Transverse colon (tissue), 4 donors: ENCODE measurements around the gene DOK7. TPM values are rescaled to one million over a fixed set of nuclear protein-coding genes. Genes with fewer than 3 reads are reported as not detected.

Source experiments
- DNase-seq: peaks from one replicate; pipeline ENCODE4 v3.0.0-alpha.2; 2019
- H3K27ac ChIP-seq, 4 donors: fragments of 200-600 bp; sonication (generic); 2 replicates each; pipeline ENCODE4 v1.5.1; 2016 to 2018; ENCODE audit warnings: inconsistent platforms in 4 of 4
- H3K27me3 ChIP-seq: fragments of 200-600 bp; sonication (generic); 2 replicates; pipeline ENCODE4 v1.5.1; 2017; ENCODE audit warnings: inconsistent platforms
- H3K36me3 ChIP-seq, 4 donors: fragments of 200-600 bp; sonication (generic); 2 replicates each; pipeline ENCODE4 v1.5.1; 2017 to 2019; ENCODE audit warnings: inconsistent platforms in 4 of 4
- H3K4me1 ChIP-seq, 4 donors: fragments of 200-600 bp; sonication (generic); 2 replicates each; pipeline ENCODE4 v1.5.1; 2017 to 2020; ENCODE audit warnings: inconsistent platforms in 4 of 4
- H3K4me3 ChIP-seq, 4 donors: fragments of 200-600 bp; sonication (generic); 1 replicate in 1 of 4; 2 replicates in 3 of 4; pipeline versions ENCODE4 v1.5.1 to v1.6.1; 2017 to 2019; ENCODE audit warnings: inconsistent platforms in 4 of 4
- H3K9me3 ChIP-seq, 2 donors: fragments of 200-600 bp; sonication (generic); 2 replicates each; pipeline ENCODE4 v1.5.1; 2017 to 2019; ENCODE audit warnings: inconsistent platforms in 2 of 2
- EP300 ChIP-seq: sonication (generic); formaldehyde crosslinking; IDR thresholded peaks from one replicate; pipeline ENCODE4 v1.6.1; 2017; ENCODE audit warnings: antibody characterized with exemption, low read depth
- POLR2A ChIP-seq: fragments of 450-650 bp; IDR thresholded peaks from one replicate; pipeline ENCODE4 v1.6.1; 2016; ENCODE audit warnings: antibody characterized with exemption, mild to moderate bottlenecking, moderate library complexity
- POLR2AphosphoS5 ChIP-seq, 3 donors: sonication (generic); formaldehyde crosslinking; IDR thresholded peaks; one replicate each; pipeline ENCODE4 v1.6.1; 2016; ENCODE audit warnings: antibody characterized with exemption in 3 of 3
- WGBS, 2 donors: methylation state at CpG; one replicate each; pipeline ENCODE4 v1.1.5; 2018; ENCODE audit warnings: low coverage in 1 of 2; 5-methylcytosine and 5-hydroxymethylcytosine counted together
- in situ Hi-C, 4 donors: fragments of 200-750 bp; cut with MboI; loops; one replicate each; pipeline versions ENCODE4 v1.15.0 to v1.15.1; 2017; ENCODE audit warnings: low sequenced_read_pairs in 3 of 4, low pct_ligation_motif_present in 1 of 4, low pct_unique_long_range_greater_than_20kb in 1 of 4
- intact Hi-C: fragments of 100-400 bp; cut with DNase I; formaldehyde crosslinking; loops from one replicate; pipeline ENCODE4 v1.15.1; 2023; ENCODE audit warnings: low total_unique reads
- total RNA-seq, 4 donors: library from RNA; depleted of rRNA; stranded (reverse); fragments of >200 nt; gene quantifications; one replicate each; pipeline ENCODE4 v1.1.0, GENCODE V29; 2016
- TF ChIP-seq, protein P1 (sequence below), 5 experiments: fragments of 200-600 bp in 3 of 5; fragments of 450-650 bp in 2 of 5; sonication (generic) in 3 of 5; IDR thresholded peaks; 1 replicate in 2 of 5; 2 replicates in 3 of 5; pipeline ENCODE4 v1.5.1; 2016 to 2017; ENCODE audit warnings: antibody characterized with exemption in 5 of 5, inconsistent platforms in 3 of 5, mild to moderate bottlenecking in 2 of 5, moderate library complexity in 1 of 5

Gene DOK7
- total RNA-seq, 4 donors from 2014 or later = 0.27 to 0.95 TPM; not detected in 2

DNA sequence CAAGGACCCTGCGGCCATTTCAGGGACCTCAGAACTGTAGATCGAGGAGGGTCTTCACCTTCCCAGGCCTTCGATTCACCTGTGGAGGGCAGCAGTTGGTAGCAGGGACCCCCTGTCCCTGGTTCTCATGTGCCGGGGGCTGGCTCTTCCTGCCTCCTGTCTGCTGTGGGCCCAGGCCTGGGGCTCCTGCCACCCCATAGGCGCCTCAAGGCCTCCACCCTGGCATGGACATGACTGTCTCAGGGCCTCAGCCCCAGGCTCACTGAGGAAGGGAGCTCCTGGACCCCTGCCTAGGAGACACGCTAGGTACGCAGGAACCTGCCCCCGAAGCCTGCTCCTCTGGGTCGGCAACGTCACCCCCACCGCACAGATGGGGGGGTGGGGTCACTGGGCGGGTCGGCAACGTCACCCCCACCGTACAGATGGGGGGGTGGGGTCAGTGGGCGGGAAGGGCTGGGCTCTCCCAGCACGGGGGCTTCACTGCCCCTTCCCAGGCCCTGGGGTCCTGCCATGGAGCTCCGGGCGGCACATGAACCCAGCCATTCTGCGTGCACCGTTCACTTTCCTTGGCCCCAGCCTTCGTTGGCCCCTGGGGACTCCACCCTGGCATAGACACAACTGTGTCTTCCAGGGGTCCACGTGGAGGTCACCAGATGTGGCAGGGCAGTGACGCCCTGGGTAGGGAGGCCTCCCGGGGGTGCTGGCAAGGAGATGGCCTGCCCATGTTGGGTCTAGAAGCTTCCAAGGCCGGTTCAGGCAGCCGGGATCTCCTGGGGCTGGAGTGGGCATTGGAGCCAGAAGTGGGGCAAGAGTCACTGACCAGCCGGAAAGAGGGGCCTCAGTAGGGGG, 24.9 kb upstream of the DOK7 start:
- no peak overlapping the region for H3K27ac ChIP-seq
- no peak for TF ChIP-seq POLR2AphosphoS5 (IDR thresholded peaks at IDR 0.05)
- TF ChIP-seq, protein P1, sequence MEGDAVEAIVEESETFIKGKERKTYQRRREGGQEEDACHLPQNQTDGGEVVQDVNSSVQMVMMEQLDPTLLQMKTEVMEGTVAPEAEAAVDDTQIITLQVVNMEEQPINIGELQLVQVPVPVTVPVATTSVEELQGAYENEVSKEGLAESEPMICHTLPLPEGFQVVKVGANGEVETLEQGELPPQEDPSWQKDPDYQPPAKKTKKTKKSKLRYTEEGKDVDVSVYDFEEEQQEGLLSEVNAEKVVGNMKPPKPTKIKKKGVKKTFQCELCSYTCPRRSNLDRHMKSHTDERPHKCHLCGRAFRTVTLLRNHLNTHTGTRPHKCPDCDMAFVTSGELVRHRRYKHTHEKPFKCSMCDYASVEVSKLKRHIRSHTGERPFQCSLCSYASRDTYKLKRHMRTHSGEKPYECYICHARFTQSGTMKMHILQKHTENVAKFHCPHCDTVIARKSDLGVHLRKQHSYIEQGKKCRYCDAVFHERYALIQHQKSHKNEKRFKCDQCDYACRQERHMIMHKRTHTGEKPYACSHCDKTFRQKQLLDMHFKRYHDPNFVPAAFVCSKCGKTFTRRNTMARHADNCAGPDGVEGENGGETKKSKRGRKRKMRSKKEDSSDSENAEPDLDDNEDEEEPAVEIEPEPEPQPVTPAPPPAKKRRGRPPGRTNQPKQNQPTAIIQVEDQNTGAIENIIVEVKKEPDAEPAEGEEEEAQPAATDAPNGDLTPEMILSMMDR (IDR thresholded peaks at IDR 0.05) = no peak
- TF ChIP-seq EP300 = no peak
- TF ChIP-seq POLR2A = no peak
- in situ Hi-C loops = loop anchor here in 1 of 4 donors (10.0 to 25.0 kb wide), 2 partner anchors 93 to 226 kb away; no protein-coding TSS in a partner anchor
- H3K27me3 ChIP-seq = no peaks in the 10 kb centered on the region
- 40 to 70% methylated on average over 1 to 28 of the region's 28 CpGs for WGBS, 2 donors
- no peaks in the 10 kb centered on the region for H3K9me3 ChIP-seq
- H3K4me1 ChIP-seq = peaks cover 0 to 4% (median 1%) of the 10 kb centered on the region in 4 donors
- intact Hi-C loops = no loop called here
- no peak overlapping the region for H3K4me3 ChIP-seq
- DNase-seq = no peak
- H3K36me3 ChIP-seq = no peaks in the 10 kb centered on the region

DNA sequence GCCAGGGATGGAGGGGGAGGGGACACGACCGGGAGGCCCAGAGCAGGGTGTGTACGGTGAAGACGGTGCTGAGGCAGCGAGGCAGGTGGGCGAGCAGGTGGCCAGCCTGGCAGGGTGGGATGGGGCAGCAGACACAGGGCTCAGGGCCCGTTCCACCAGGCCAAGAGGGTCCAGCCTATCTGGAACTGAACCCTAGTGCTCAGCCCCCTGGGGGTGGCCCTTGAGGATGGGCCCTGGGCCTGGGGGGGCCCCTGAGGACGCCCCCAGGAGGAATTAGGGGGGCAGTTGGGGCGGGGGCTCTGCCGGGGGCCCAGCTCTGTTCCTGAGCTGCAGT, 24.3 kb upstream of the DOK7 start:
- intact Hi-C loops (no loop called here), in situ Hi-C loops (loop anchor here in 1 of 4 donors (10.0 to 25.0 kb wide), 2 partner anchors 94 to 227 kb away; no protein-coding TSS in a partner anchor)
- H3K36me3 ChIP-seq = no peaks in the 10 kb centered on the region
- H3K27ac ChIP-seq = no peak overlapping the region
- DNase-seq = no peak
- H3K27me3 ChIP-seq = no peaks in the 10 kb centered on the region
- TF ChIP-seq POLR2AphosphoS5 (IDR thresholded peaks at IDR 0.05) (no peak), EP300 (no peak), POLR2A (no peak)
- TF ChIP-seq, protein P1 (IDR thresholded peaks at IDR 0.05) = no peak
- H3K4me1 ChIP-seq = peaks cover 0 to 4% (median 1%) of the 10 kb centered on the region in 4 donors
- H3K9me3 ChIP-seq = no peaks in the 10 kb centered on the region
- H3K4me3 ChIP-seq = no peak overlapping the region
- 50 to 52% methylated on average over 4 to 9 of the region's 10 CpGs for WGBS, 2 donors

- H3K4me3 ChIP-seq = no peak overlapping the region
Observed at GRCh38 chr4:3439391-3439790, 23.7 kb upstream of the DOK7 start.

GRCh38 chr4:3440011-3440410, 23.1 kb upstream of the DOK7 start:
- DNase-seq = no peak
- in situ Hi-C loops = loop anchor here in 2 of 4 donors (5.0 to 25.0 kb wide), 2 partner anchors 93 to 228 kb away; no protein-coding TSS in a partner anchor
- TF ChIP-seq POLR2A (no peak), POLR2AphosphoS5 (IDR thresholded peaks at IDR 0.05) (no peak), EP300 (no peak)
- TF ChIP-seq, protein P1 (IDR thresholded peaks at IDR 0.05) = no peak
- Histone ChIP-seq H3K27ac (no peak overlapping the region), H3K4me3 (no peak overlapping the region), H3K27me3 (no peaks in the 10 kb centered on the region), H3K9me3 (no peaks in the 10 kb centered on the region), H3K4me1 (peaks cover 0 to 4% (median 1%) of the 10 kb centered on the region in 4 donors), H3K36me3 (no peaks in the 10 kb centered on the region)
- intact Hi-C loops = loop anchor here (5.0 kb wide), 1 partner anchor 333 kb away; no protein-coding TSS in a partner anchor
- 62% methylated on average over 7 of the region's 7 CpGs; no CpG with 5 or more reads in 1 of the 2 donors for WGBS, 2 donors

More at GRCh38 chr4:3439391-3439790, 23.7 kb upstream of the DOK7 start:
- no peaks in the 10 kb centered on the region for H3K36me3 ChIP-seq
- H3K27ac ChIP-seq = no peak overlapping the region
- H3K27me3 ChIP-seq = no peaks in the 10 kb centered on the region
- no peak for DNase-seq
- no peak for TF ChIP-seq EP300
- TF ChIP-seq POLR2AphosphoS5 (IDR thresholded peaks at IDR 0.05) = no peak
- TF ChIP-seq, protein P1 (IDR thresholded peaks at IDR 0.05) = no peak
- no peak for TF ChIP-seq POLR2A
- 79% methylated on average over 12 of the region's 16 CpGs; no CpG with 5 or more reads in 1 of the 2 donors for WGBS, 2 donors
- in situ Hi-C loops = loop anchor here in 1 of 4 donors (10.0 to 25.0 kb wide), 2 partner anchors 95 to 227 kb away; no protein-coding TSS in a partner anchor
- no peaks in the 10 kb centered on the region for H3K9me3 ChIP-seq
- peaks cover 0 to 4% (median 1%) of the 10 kb centered on the region in 4 donors for H3K4me1 ChIP-seq
- intact Hi-C loops = no loop called here
